OCI-LY3 (cell line): ENCODE data around the gene INPP5A.
"Not testable (repeated sequence)": the region's sequence is repeated elsewhere in the genome, so short reads cannot be mapped to it uniquely, and the experiment has no call there.

Source experiments
- H2AFZ ChIP-seq: fragments of 200-600, 300-600 bp; shearing (Covaris generic); 2 replicates; pipeline ENCODE4 v1.6.0; 2014; ENCODE audit warnings: antibody characterized with exemption, low read depth, low read length
- H3K27ac ChIP-seq: fragments of 200-600, 300-600 bp; sonication (generic); 2 replicates; pipeline ENCODE4 v1.5.1; 2014; ENCODE audit warnings: mild to moderate bottlenecking, low read length, moderate library complexity, mixed read lengths
- H3K27me3 ChIP-seq: fragments of 200-600, 300-600 bp; sonication (generic); 2 replicates; pipeline ENCODE4 v1.6.1; 2014; ENCODE audit warnings: low read depth, low read length, mixed read lengths
- H3K36me3 ChIP-seq: fragments of 200-600, 300-600 bp; sonication (generic); replicated peaks from 2 replicates; pipeline ENCODE3; 2014; ENCODE audit warnings: low read depth, low read length, mixed read lengths
- H3K4me1 ChIP-seq: fragments of 300-600, 200-600 bp; sonication (generic); 2 replicates; pipeline ENCODE4 v1.6.1; 2014; ENCODE audit warnings: low read length, mixed read lengths
- H3K4me2 ChIP-seq: fragments of 200-600, 300-600 bp; sonication (generic); 2 replicates; pipeline ENCODE4 v1.6.1; 2014; ENCODE audit warnings: low read length, mixed read lengths
- H3K4me3 ChIP-seq: fragments of 300-600, 200-600 bp; sonication (generic); 2 replicates; pipeline ENCODE4 v1.5.1; 2014; ENCODE audit warnings: antibody characterized with exemption, mild to moderate bottlenecking, low read length, moderate library complexity
- H3K79me2 ChIP-seq: fragments of 300-600, 200-600 bp; shearing (Covaris generic); 2 replicates; pipeline ENCODE4 v1.6.1; 2014; ENCODE audit warnings: mild to moderate bottlenecking, low read length, mixed read lengths
- H3K9ac ChIP-seq: fragments of 300-600, 200-600 bp; shearing (Covaris generic); 2 replicates; pipeline ENCODE4 v1.6.0; 2014; ENCODE audit warnings: mild to moderate bottlenecking, low read length, moderate library complexity
- H3K9me3 ChIP-seq: fragments of 200-600, 300-600 bp; shearing (Covaris generic); 2 replicates; pipeline ENCODE4 v1.6.1; 2014; ENCODE audit warnings: low read length, mixed read lengths; ENCODE audit not compliant: insufficient read depth
- H4K20me1 ChIP-seq: fragments of 200-600, 300-600 bp; sonication (generic); 2 replicates; pipeline ENCODE4 v1.6.1; 2016; ENCODE audit warnings: low read length, mixed read lengths; ENCODE audit not compliant: insufficient read depth
- CTCF ChIP-seq: fragments of 200-600, 300-600 bp; sonication (generic); IDR thresholded peaks from 2 replicates; pipeline ENCODE4 v1.5.1; 2014; ENCODE audit warnings: antibody characterized with exemption, low read length, low read depth
- EZH2phosphoT487 ChIP-seq: fragments of 200-600 bp; shearing (Covaris generic); IDR thresholded peaks from 2 replicates; pipeline ENCODE4 v1.6.1; 2018; ENCODE audit warnings: antibody characterized with exemption, mixed run types, low read depth

INPP5A gene

DNA sequence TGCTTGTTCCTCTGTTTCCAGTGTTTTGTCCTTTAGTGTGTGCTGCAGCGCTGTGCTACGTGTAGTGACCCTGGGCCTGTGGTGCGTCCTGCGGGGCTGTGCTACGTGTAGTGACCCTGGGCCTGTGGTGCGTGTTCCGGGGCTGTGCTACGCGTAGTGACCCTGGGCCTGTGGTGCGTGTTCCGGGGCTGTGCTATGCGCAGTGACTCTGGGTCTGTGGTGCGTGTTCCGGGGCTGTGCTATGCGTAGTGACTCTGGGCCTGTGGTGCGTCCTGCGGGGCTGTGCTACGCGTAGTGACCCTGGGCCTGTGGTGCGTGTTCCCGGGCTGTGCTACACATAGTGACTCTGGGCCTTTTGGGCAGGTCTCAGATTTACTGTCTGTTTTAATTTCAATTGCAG lies 60.1 kb downstream of the INPP5A start:
- Histone ChIP-seq H3K9ac (no peak overlapping the region), H3K4me3 (no peak overlapping the region), H3K27me3 (no peaks in the 10 kb centered on the region), H3K79me2 (no peaks in the 10 kb centered on the region), H4K20me1 (no peaks in the 10 kb centered on the region), H3K27ac (no peak overlapping the region), H3K36me3 (no peaks in the 10 kb centered on the region), H3K4me2 (no peak overlapping the region), H3K9me3 (no peaks in the 10 kb centered on the region), H3K4me1 (peaks cover 9% of the 10 kb centered on the region), H2AFZ (no peak overlapping the region)
- TF ChIP-seq EZH2phosphoT487: no peak
- no peak for TF ChIP-seq CTCF

DNA sequence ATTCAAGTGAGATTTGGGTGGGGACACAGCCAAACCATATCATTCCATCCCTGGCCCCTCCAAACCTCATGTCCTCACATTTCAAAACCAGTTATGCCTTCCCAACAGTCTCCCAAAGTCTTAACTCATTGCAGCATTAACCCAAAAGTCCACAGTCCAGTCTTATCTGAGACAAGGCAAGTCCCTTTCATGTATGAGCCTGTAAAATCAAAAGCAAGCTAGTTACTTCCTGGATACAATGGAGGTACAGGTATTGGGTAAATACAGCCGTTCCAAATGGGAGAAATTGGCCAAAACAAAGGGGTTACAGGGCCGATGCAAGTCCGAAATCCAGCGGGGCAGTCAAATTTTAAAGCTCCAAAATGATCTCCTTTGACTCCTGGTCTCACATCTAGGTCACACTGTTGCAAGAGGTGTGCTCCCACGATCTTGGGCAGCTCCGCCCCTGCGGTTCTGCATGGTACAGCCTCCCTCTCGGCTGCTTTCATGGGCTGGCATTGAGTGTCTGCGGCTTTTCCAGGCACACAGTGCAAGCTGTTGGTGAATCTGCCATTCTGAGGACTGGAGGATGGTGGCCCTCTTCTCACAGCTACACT lies 61.5 kb downstream of the INPP5A start:
- not testable (repeated sequence) for H3K36me3 ChIP-seq, H3K27ac ChIP-seq, H3K9me3 ChIP-seq, H3K4me3 ChIP-seq, H4K20me1 ChIP-seq, H3K79me2 ChIP-seq, H3K4me1 ChIP-seq, H3K9ac ChIP-seq, H2AFZ ChIP-seq, H3K27me3 ChIP-seq, H3K4me2 ChIP-seq

DNA sequence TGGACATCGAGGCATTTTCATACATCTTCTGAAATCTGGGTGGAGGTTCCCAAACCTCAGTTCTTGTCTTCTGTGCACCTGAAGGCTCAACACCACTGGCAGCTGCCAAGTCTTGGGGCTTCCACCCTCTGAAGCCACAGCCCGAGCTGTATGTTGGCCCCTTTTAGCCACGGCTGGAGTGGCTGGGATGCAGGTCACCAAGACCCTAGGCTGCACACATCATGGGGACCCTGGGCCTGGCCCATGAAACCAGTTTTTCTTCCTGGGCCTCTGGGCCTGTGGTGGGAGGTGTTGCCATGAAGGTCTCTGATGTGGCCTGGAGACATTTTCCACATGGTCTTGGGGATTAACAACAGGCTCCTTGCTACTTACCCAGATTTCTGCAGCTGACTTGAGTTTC lies 62.1 kb downstream of the INPP5A start:
- H3K4me2 ChIP-seq: no peak overlapping the region
- no peaks in the 10 kb centered on the region for H3K79me2 ChIP-seq
- no peak overlapping the region for H3K4me3 ChIP-seq
- H3K9ac ChIP-seq: no peak overlapping the region
- H3K27ac ChIP-seq: no peak overlapping the region
- no peaks in the 10 kb centered on the region for H3K9me3 ChIP-seq
- no peak overlapping the region for H2AFZ ChIP-seq
- no peaks in the 10 kb centered on the region for H4K20me1 ChIP-seq
- no peaks in the 10 kb centered on the region for H3K4me1 ChIP-seq
- no peaks in the 10 kb centered on the region for H3K36me3 ChIP-seq
- TF ChIP-seq EZH2phosphoT487: no peak
- TF ChIP-seq CTCF: no peak
- no peaks in the 10 kb centered on the region for H3K27me3 ChIP-seq

- no peak for TF ChIP-seq EZH2phosphoT487
- TF ChIP-seq CTCF: no peak
- no peaks in the 10 kb centered on the region for H3K36me3 ChIP-seq
- no peak overlapping the region for H2AFZ ChIP-seq
- no peak overlapping the region for H3K27ac ChIP-seq
- no peak overlapping the region for H3K9ac ChIP-seq
- no peak overlapping the region for H3K4me2 ChIP-seq
- H3K9me3 ChIP-seq: no peaks in the 10 kb centered on the region
- no peaks in the 10 kb centered on the region for H4K20me1 ChIP-seq
- H3K27me3 ChIP-seq: no peaks in the 10 kb centered on the region
- no peaks in the 10 kb centered on the region for H3K4me1 ChIP-seq
- H3K4me3 ChIP-seq: no peak overlapping the region
- no peaks in the 10 kb centered on the region for H3K79me2 ChIP-seq
These were observed 62.8 kb downstream of the INPP5A start for GRCh38 chr10:132600416-132600815.

GRCh38 chr10:132601567-132601966 lies 64.0 kb downstream of the INPP5A start:
- no peaks in the 10 kb centered on the region for H3K27me3 ChIP-seq
- no peaks in the 10 kb centered on the region for H3K4me1 ChIP-seq
- no peaks in the 10 kb centered on the region for H3K79me2 ChIP-seq
- no peak overlapping the region for H3K9ac ChIP-seq
- H4K20me1 ChIP-seq: no peaks in the 10 kb centered on the region
- no peaks in the 10 kb centered on the region for H3K9me3 ChIP-seq
- H2AFZ ChIP-seq: no peak overlapping the region
- no peak overlapping the region for H3K27ac ChIP-seq
- H3K4me3 ChIP-seq: no peak overlapping the region
- H3K4me2 ChIP-seq: no peak overlapping the region
- no peak for TF ChIP-seq CTCF
- TF ChIP-seq EZH2phosphoT487: no peak
- H3K36me3 ChIP-seq: no peaks in the 10 kb centered on the region
